ENCODE data around the gene SV2C.

The SV2C gene

DNA sequence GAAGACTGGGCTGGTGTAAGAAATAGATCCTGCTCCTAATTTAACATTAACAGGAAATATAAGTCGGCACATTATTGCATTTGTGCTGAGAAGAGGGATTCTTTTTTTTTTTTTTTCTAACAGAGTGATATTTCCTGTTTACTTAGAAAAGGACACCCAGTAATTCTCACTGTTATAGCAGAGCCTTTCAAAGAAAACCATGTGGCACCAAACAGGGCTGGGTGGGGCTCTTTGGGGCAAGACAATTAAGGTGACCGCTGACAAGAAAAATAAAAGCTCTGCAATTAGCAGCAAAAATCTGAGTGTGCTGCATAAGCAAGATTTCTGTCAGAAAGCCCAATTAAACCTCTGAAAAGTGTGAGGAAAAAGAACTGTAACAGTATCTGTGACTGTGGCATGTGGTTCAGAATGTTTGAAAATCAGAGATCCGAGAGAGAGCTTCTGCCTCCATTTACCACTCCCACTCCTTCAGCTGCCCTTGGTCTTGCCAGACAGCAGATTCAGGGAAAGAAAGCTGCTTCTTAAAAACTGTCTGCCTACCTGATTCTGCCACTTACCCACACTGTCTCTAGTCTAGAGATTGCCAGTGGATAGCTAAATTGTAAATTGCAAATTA is 242.8 kb downstream of the SV2C start:
- Histone ChIP-seq H3K27me3 (replicated peaks) (peaks cover 2% of the 10 kb centered on the region), H3K4me3 (ENCODE audit: low read depth, low read length) (no peak overlapping the region), H3K27ac (no peak overlapping the region), H3K36me3 (replicated peaks) (no peaks in the 10 kb centered on the region)
- DNase-seq: no peak
- TF ChIP-seq CTCF (IDR thresholded peaks at IDR 0.05; ENCODE audit: low read depth, low read length, missing control alignments): no peak
- in situ Hi-C loops (cut with HindIII; ENCODE audit: low pct_ligation_motif_present, low sequenced_read_pairs): no loop called here

DNA sequence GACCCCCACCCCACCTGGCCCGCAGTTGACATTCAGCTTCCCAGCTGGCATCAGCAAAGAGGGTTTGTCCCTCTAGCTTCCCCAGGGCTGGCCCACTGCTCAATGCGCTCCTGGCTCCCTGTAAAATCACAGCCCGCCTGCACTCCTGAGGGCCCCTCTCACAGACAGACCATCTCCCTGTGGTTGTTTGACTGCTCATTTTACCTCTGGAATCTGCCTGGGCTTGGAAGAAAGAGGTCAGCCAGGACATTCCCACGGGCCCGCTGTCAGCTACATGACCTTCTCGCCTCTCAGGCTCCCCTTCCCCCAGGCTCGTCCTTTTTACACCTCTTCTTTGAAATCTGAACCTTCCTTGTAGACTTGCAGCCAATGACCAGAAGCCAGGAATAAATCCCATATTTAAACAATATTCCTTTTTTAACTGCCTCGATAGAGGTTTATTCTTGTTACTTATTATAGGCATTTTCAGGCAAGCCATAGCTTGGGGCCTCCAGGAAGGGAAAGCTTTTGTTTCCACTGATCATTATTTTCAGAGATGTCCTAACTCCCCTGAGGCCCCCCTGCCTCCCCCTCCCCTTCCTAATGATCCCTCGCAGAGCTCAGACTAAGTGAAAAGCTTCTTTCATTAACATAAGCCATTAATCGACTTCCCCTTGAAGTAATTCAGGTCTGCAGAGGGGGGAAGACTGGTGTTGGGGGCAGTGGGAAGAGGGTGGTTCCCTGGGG is 243.6 kb downstream of the SV2C start:
- no peaks in the 10 kb centered on the region for H3K36me3 ChIP-seq (replicated peaks)
- in situ Hi-C loops (cut with HindIII; ENCODE audit: low pct_ligation_motif_present, low sequenced_read_pairs): no loop called here
- H3K27ac ChIP-seq: no peak overlapping the region
- H3K27me3 ChIP-seq (replicated peaks): peaks cover 2% of the 10 kb centered on the region
- no peak for DNase-seq
- no peak for TF ChIP-seq CTCF (IDR thresholded peaks at IDR 0.05; ENCODE audit: low read depth, low read length, missing control alignments)
- H3K4me3 ChIP-seq (ENCODE audit: low read depth, low read length): no peak overlapping the region

DNA sequence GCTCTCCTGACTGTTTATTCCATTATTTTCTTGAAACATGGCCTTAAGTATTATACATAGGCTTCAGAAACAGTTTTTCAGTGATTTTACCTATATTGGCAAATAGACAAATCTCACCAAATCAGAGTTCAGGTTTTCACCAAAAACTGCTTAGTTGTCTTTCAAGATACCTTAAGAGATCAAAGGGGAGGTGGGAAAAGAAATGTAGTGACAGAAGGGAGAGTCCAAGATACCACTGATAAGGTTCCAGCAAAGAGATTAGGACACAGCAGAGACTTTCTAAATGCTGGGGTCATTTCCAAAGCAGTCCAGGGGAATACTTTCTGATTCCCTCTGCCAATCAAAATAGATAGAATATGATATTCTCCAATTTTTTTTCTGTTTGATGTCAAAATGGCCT is 246.2 kb downstream of the SV2C start:
- in situ Hi-C loops (cut with HindIII; ENCODE audit: low pct_ligation_motif_present, low sequenced_read_pairs): no loop called here
- Histone ChIP-seq H3K36me3 (replicated peaks) (no peaks in the 10 kb centered on the region), H3K27ac (no peak overlapping the region), H3K4me3 (ENCODE audit: low read depth, low read length) (no peak overlapping the region), H3K27me3 (replicated peaks) (peaks cover 4% of the 10 kb centered on the region)
- no peak for TF ChIP-seq CTCF (IDR thresholded peaks at IDR 0.05; ENCODE audit: low read depth, low read length, missing control alignments)
- DNase-seq: no peak

DNA sequence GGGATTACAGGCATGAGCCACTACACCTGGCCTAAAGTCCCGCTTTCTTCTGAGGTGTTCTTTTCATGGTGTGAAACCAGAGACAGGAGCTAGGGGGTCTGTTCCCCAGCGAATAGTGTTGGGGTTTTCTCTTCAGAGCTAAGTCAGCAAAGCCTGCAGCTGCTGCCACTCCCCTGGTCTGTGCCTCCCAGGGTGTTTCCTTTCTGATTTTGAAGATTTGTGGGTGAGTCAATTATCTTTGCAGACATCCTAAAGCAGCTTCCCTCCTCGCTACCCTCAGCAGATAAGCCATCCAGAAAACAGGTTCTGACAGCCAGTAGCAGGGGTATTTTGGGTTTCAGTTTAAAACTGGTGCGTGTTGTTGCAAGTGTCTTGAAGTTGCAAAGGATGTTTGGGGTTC is 247.9 kb downstream of the SV2C start:
- Histone ChIP-seq H3K36me3 (replicated peaks) (no peaks in the 10 kb centered on the region), H3K27me3 (replicated peaks) (peaks cover 4% of the 10 kb centered on the region), H3K27ac (no peak overlapping the region), H3K4me3 (ENCODE audit: low read depth, low read length) (no peak overlapping the region)
- TF ChIP-seq CTCF (IDR thresholded peaks at IDR 0.05; ENCODE audit: low read depth, low read length, missing control alignments): no peak
- DNase-seq: no peak
- in situ Hi-C loops (cut with HindIII; ENCODE audit: low pct_ligation_motif_present, low sequenced_read_pairs): no loop called here

GRCh38 chr5:76332102-76332501 is 248.9 kb downstream of the SV2C start:
- H3K4me3 ChIP-seq (ENCODE audit: low read depth, low read length): no peak overlapping the region
- in situ Hi-C loops (cut with HindIII; ENCODE audit: low pct_ligation_motif_present, low sequenced_read_pairs): no loop called here
- no peak for TF ChIP-seq CTCF (IDR thresholded peaks at IDR 0.05; ENCODE audit: low read depth, low read length, missing control alignments)
- no peak overlapping the region for H3K27ac ChIP-seq
- H3K36me3 ChIP-seq (replicated peaks): no peaks in the 10 kb centered on the region
- no peak for DNase-seq
- peaks cover 1% of the 10 kb centered on the region for H3K27me3 ChIP-seq (replicated peaks)

Data from brain microvascular endothelial cell (primary cell).